ES-I3 (cell line): Measurements from ENCODE around the gene HIC1.

Experiments
- H3K36me3 ChIP-seq: 2 replicates; pipeline ENCODE4 v1.6.1; 2013; ENCODE audit warnings: mild to moderate bottlenecking, low read length, control low read depth, moderate library complexity; ENCODE audit not compliant: insufficient read depth
- H3K4me1 ChIP-seq: 2 replicates; pipeline ENCODE4 v1.6.1; 2013; ENCODE audit warnings: mild to moderate bottlenecking, control low read depth, low read length; ENCODE audit not compliant: insufficient read depth
- H3K9ac ChIP-seq: 2 replicates; pipeline ENCODE4 v1.6.1; 2013; ENCODE audit warnings: low read depth, mild to moderate bottlenecking, low read length, moderate library complexity
- H3K9me3 ChIP-seq: 2 replicates; pipeline ENCODE4 v1.6.1; 2013; ENCODE audit warnings: mild to moderate bottlenecking, low read length, moderate library complexity; ENCODE audit not compliant: control insufficient read depth, insufficient read depth

The HIC1 gene

GRCh38 chr17:2020721-2021120 is 34.2 kb upstream of the HIC1 start:
- Histone ChIP-seq H3K4me1 (peaks cover 5% of the 10 kb centered on the region; the same call in 1 of the 2 replicates), H3K9me3 (no peaks in the 10 kb centered on the region), H3K9ac (no peak overlapping the region), H3K36me3 (no peaks in the 10 kb centered on the region)

GRCh38 chr17:2022647-2023240 is 32.2 kb upstream of the HIC1 start:
- peaks cover 5% of the 10 kb centered on the region; the same call in 1 of the 2 replicates for H3K4me1 ChIP-seq
- no peak overlapping the region for H3K9ac ChIP-seq
- no peaks in the 10 kb centered on the region for H3K36me3 ChIP-seq
- H3K9me3 ChIP-seq = no peaks in the 10 kb centered on the region

GRCh38 chr17:2023256-2023655 is 31.6 kb upstream of the HIC1 start:
- Histone ChIP-seq H3K36me3 (no peaks in the 10 kb centered on the region), H3K4me1 (peaks cover 5% of the 10 kb centered on the region; the same call in 1 of the 2 replicates), H3K9me3 (no peaks in the 10 kb centered on the region), H3K9ac (no peak overlapping the region)

GRCh38 chr17:2023692-2024571 is 31.0 kb upstream of the HIC1 start:
- Histone ChIP-seq H3K4me1 (peaks cover 5% of the 10 kb centered on the region; the same call in 1 of the 2 replicates), H3K9ac (peak overlapping the region; percentile 58), H3K36me3 (no peaks in the 10 kb centered on the region), H3K9me3 (no peaks in the 10 kb centered on the region)

- Histone ChIP-seq H3K36me3 (no peaks in the 10 kb centered on the region), H3K4me1 (peaks cover 5% of the 10 kb centered on the region; the same call in 1 of the 2 replicates), H3K9ac (peak overlapping the region; percentile 58), H3K9me3 (no peaks in the 10 kb centered on the region)
Measured at GRCh38 chr17:2024572-2025219, 30.2 kb upstream of the HIC1 start.

- Histone ChIP-seq H3K9ac (peak within 1 kb of the TSS; percentile 58), H3K4me1 (peaks cover 5% of the 10 kb centered on the region; the same call in 1 of the 2 replicates), H3K36me3 (no peaks in the 10 kb centered on the region), H3K9me3 (no peaks in the 10 kb centered on the region)
Measured at GRCh38 chr17:2025220-2025621, 29.7 kb upstream of the HIC1 start, which contains the start of gene RTN4RL1. TSS of gene RTN4RL1 (minus strand) at chr17:2025334. CDS start at chr17:2024865, 469 bp downstream.

- Histone ChIP-seq H3K9me3 (no peaks in the 10 kb centered on the region), H3K36me3 (no peaks in the 10 kb centered on the region), H3K9ac (peak overlapping the region; percentile 58; the same call in 1 of the 2 replicates), H3K4me1 (peaks cover 5% of the 10 kb centered on the region; the same call in 1 of the 2 replicates)
Measured at GRCh38 chr17:2025622-2026309, 29.1 kb upstream of the HIC1 start.

GRCh38 chr17:2027528-2028233 is 27.2 kb upstream of the HIC1 start:
- Histone ChIP-seq H3K9me3 (no peaks in the 10 kb centered on the region), H3K36me3 (no peaks in the 10 kb centered on the region), H3K4me1 (peaks cover 5% of the 10 kb centered on the region; the same call in 1 of the 2 replicates), H3K9ac (no peak overlapping the region)

- peaks cover 2% of the 10 kb centered on the region; the same call in 1 of the 2 replicates for H3K4me1 ChIP-seq
- H3K9me3 ChIP-seq = no peaks in the 10 kb centered on the region
- no peaks in the 10 kb centered on the region for H3K36me3 ChIP-seq
- no peak overlapping the region for H3K9ac ChIP-seq
Measured at GRCh38 chr17:2028234-2028614, 26.7 kb upstream of the HIC1 start.

- Histone ChIP-seq H3K9me3 (no peaks in the 10 kb centered on the region), H3K9ac (no peak overlapping the region), H3K4me1 (no peaks in the 10 kb centered on the region; the same call in 1 of the 2 replicates)
Measured at GRCh38 chr17:2028737-2029136, 26.2 kb upstream of the HIC1 start.

GRCh38 chr17:2029911-2030778 is 24.8 kb upstream of the HIC1 start, which contains the start of gene DPH1:
TSS of gene DPH1 (plus strand) at chr17:2030153. CDS start at chr17:2030170, 17 bp downstream.
- Histone ChIP-seq H3K9me3 (no peaks in the 10 kb centered on the region), H3K4me1 (no peaks in the 10 kb centered on the region; the same call in 1 of the 2 replicates), H3K9ac (peak within 1 kb of the TSS; percentile 99), H3K36me3 (no peaks in the 10 kb centered on the region)

More at GRCh38 chr17:2028737-2029136, 26.2 kb upstream of the HIC1 start:
- no peaks in the 10 kb centered on the region for H3K36me3 ChIP-seq

GRCh38 chr17:2030779-2031163 is 24.1 kb upstream of the HIC1 start:
- Histone ChIP-seq H3K9me3 (no peaks in the 10 kb centered on the region), H3K9ac (peak overlapping the region; percentile 99; the same call in 1 of the 2 replicates), H3K4me1 (no peaks in the 10 kb centered on the region; the same call in 1 of the 2 replicates), H3K36me3 (no peaks in the 10 kb centered on the region)
